Esophagus muscularis mucosa (tissue), 4 donors: ENCODE data around the gene OTULINL. TPM values are rescaled to one million over a fixed set of nuclear protein-coding genes. Genes with fewer than 3 reads are reported as not detected.

Experiments
- DNase-seq: peaks from one replicate; pipeline ENCODE4 v3.0.0-alpha.2; 2017; ENCODE audit errors: extremely low spot score
- H3K27ac ChIP-seq, 4 donors: fragments of 200-600 bp; sonication (generic); replicated peaks in 1 of 4; 1 replicate in 3 of 4; 2 replicates in 1 of 4; pipeline ENCODE4 v1.5.1; 2016 to 2019; ENCODE audit warnings: mild to moderate bottlenecking in 1 of 4
- H3K27me3 ChIP-seq, 4 donors: fragments of 200-600 bp; sonication (generic); one replicate each; pipeline versions ENCODE4 v1.5.1 to v1.6.0; 2016 to 2019
- H3K36me3 ChIP-seq, 4 donors: fragments of 200-600 bp; sonication (generic); one replicate each; pipeline ENCODE4 v1.5.1; 2016 to 2019
- H3K4me1 ChIP-seq, 4 donors: fragments of 200-600 bp; sonication (generic); one replicate each; pipeline ENCODE4 v1.5.1; 2016 to 2019
- H3K4me3 ChIP-seq, 4 donors: fragments of 200-600 bp; sonication (generic); 1 replicate in 2 of 4; 2 replicates in 2 of 4; pipeline ENCODE4 v1.5.1; 2016 to 2019; ENCODE audit warnings: mild to moderate bottlenecking in 4 of 4, moderate library complexity in 1 of 4
- H3K9me3 ChIP-seq, 4 donors: fragments of 200-600 bp; sonication (generic); 1 replicate in 3 of 4; 2 replicates in 1 of 4; pipeline ENCODE4 v1.5.1; 2016 to 2019
- CTCF ChIP-seq, 3 experiments: fragments of 200-600 bp in 2 of 3; fragments of 450-650 bp in 1 of 3; sonication (generic) in 2 of 3; IDR thresholded peaks; one replicate each; pipeline ENCODE4 v1.5.1; 2017 to 2019; ENCODE audit warnings: antibody characterized with exemption in 3 of 3, mild to moderate bottlenecking in 2 of 3, moderate library complexity in 1 of 3
- EP300 ChIP-seq: sonication (generic); formaldehyde crosslinking; IDR thresholded peaks from one replicate; pipeline ENCODE4 v1.6.1; 2017; ENCODE audit warnings: antibody characterized with exemption
- POLR2A ChIP-seq: fragments of 450-650 bp; IDR thresholded peaks from one replicate; pipeline ENCODE4 v1.6.1; 2017; ENCODE audit warnings: antibody characterized with exemption, moderate library complexity, mild to moderate bottlenecking, low read depth
- POLR2AphosphoS5 ChIP-seq, 2 donors: sonication (generic); formaldehyde crosslinking; IDR thresholded peaks; one replicate each; pipeline ENCODE4 v1.6.1; 2017; ENCODE audit warnings: antibody characterized with exemption in 2 of 2
- WGBS: methylation state at CpG from one replicate; pipeline ENCODE4 v1.1.5; 2018; 5-methylcytosine and 5-hydroxymethylcytosine counted together
- intact Hi-C: fragments of 100-400 bp; cut with DNase I; formaldehyde crosslinking; loops from one replicate; pipeline ENCODE4 v1.15.1; 2023
- total RNA-seq, 4 donors: library from RNA; depleted of rRNA; stranded (reverse); fragments of >200 nt; gene quantifications; one replicate each; pipeline versions ENCODE4 v1.1.0 to v1.2.1, GENCODE V29; 2016

The OTULINL gene
- total RNA-seq, 4 donors from 2014 or later = 2.6 to 7.1 (median 5.0) TPM

DNA sequence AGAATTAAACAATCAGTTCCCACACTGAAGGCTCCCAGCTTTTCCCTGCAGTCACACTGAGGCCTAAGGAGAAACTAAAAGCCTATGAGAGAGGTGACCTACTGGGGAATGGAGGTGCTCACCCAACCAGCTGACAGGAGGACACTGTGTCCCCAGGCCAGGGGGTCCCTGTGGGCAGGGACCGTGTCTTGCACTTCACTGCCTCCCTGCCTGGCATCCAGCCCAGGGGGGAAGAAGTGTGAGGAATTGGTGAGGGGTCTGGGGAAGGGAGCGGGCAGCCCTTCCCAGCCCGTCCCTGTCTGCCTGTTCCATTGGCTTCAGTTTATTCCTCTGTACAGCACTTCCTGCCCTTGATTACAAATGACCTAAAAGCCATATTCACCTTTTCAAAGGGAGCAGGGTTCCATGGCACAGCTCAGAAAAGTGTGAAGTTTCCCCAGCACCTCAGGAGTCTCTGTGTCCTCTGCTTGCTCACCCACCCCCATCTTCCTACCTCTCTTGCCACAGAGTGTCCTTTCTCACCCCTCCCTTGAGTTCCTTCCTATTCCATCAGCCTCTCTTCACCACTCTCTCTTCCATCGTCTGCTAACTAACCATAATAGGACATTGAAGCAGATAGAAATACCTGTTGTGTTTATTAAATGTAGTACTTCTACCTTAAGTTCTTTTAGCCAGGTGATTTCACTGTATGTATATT is 12.9 kb downstream of the OTULINL start:
- intact Hi-C loops = no loop called here
- 91% methylated on average over 4 of the region's 4 CpGs for WGBS
- no peak for DNase-seq
- peak overlapping the region in 2 of 4 donors; percentile 38 to 47 for H3K27ac ChIP-seq
- H3K4me3 ChIP-seq = no peak overlapping the region
- no peaks in the 10 kb centered on the region for H3K36me3 ChIP-seq
- H3K4me1 ChIP-seq = no peaks in the 10 kb centered on the region
- no peak for TF ChIP-seq EP300
- no peak for TF ChIP-seq POLR2AphosphoS5 (IDR thresholded peaks at IDR 0.05)
- H3K9me3 ChIP-seq = no peaks in the 10 kb centered on the region
- no peaks in the 10 kb centered on the region for H3K27me3 ChIP-seq

GRCh38 chr5:14595189-14595588 is 13.6 kb downstream of the OTULINL start:
- peak overlapping the region in 1 of 4 donors; percentile 38 for H3K27ac ChIP-seq
- intact Hi-C loops = no loop called here
- 68% methylated on average over 3 of the region's 3 CpGs for WGBS

GRCh38 chr5:14595891-14596290 is 14.3 kb downstream of the OTULINL start:
- Histone ChIP-seq H3K9me3 (no peaks in the 10 kb centered on the region), H3K27ac (no peak overlapping the region), H3K4me1 (no peaks in the 10 kb centered on the region), H3K36me3 (no peaks in the 10 kb centered on the region), H3K27me3 (no peaks in the 10 kb centered on the region), H3K4me3 (no peak overlapping the region)
- TF ChIP-seq CTCF (IDR thresholded peaks at IDR 0.05) (no peak), POLR2A (no peak), POLR2AphosphoS5 (IDR thresholded peaks at IDR 0.05) (no peak), EP300 (no peak)
- WGBS = 50% methylated on average over 1 of the region's 1 CpG
- no peak for DNase-seq
- intact Hi-C loops = no loop called here

More at GRCh38 chr5:14595189-14595588, 13.6 kb downstream of the OTULINL start:
- DNase-seq = no peak
- Histone ChIP-seq H3K4me3 (no peak overlapping the region), H3K36me3 (no peaks in the 10 kb centered on the region), H3K27me3 (no peaks in the 10 kb centered on the region), H3K4me1 (no peaks in the 10 kb centered on the region), H3K9me3 (no peaks in the 10 kb centered on the region)
- TF ChIP-seq EP300 (no peak), POLR2AphosphoS5 (IDR thresholded peaks at IDR 0.05) (no peak), POLR2A (no peak), CTCF (IDR thresholded peaks at IDR 0.05) (no peak)

DNA sequence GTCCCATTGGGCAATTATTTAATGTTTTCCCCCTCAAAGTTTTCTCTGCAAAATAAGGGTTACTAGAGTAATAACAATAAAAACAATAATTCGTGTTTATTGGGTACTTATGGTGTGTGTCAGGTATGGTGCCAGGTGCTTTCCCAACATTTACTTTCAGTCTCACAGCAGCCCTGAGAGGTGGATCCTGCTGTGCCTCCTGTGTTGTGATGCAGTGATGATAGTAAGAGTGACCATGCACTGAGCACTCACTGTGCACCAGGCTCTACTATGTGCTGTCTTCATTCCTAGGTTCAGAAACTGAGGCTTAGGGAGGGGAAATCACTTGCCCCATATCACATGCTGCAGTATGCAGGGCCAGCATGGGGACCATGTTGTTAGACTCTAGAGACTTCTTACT is 15.5 kb downstream of the OTULINL start:
- Histone ChIP-seq H3K27me3 (no peaks in the 10 kb centered on the region), H3K9me3 (no peaks in the 10 kb centered on the region), H3K4me3 (no peak overlapping the region), H3K36me3 (no peaks in the 10 kb centered on the region), H3K27ac (no peak overlapping the region), H3K4me1 (no peaks in the 10 kb centered on the region)
- 86% methylated on average over 1 of the region's 1 CpG for WGBS
- intact Hi-C loops = no loop called here
- TF ChIP-seq POLR2AphosphoS5 (IDR thresholded peaks at IDR 0.05) = no peak
- no peak for TF ChIP-seq EP300
- TF ChIP-seq POLR2A = no peak
- TF ChIP-seq CTCF (IDR thresholded peaks at IDR 0.05) = no peak
- no peak for DNase-seq

DNA sequence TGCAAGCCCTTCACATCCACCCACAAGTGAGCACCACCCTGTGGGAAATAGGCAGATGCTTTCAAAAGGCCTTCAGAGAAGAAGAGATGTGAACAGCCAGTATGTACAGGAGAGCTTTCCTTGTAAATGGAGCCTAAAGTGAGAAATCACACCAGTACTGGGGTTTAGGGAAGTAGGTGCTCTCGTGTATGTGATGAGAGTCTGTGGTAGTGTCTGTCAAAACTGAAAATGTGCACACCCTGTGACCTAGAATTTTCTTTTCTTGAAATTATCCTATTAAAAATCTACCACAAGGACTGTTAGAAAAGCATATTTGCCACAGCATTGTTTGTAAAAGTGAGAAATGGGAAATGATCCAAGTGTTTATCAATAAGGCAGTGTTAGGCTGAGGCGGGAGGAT is 16.6 kb downstream of the OTULINL start:
- no peaks in the 10 kb centered on the region for H3K27me3 ChIP-seq
- 90% methylated on average over 2 of the region's 2 CpGs for WGBS
- TF ChIP-seq CTCF (IDR thresholded peaks at IDR 0.05) (no peak), EP300 (no peak), POLR2A (no peak)
- H3K36me3 ChIP-seq = no peaks in the 10 kb centered on the region
- no peak overlapping the region for H3K27ac ChIP-seq
- H3K9me3 ChIP-seq = no peaks in the 10 kb centered on the region
- no peak overlapping the region for H3K4me3 ChIP-seq
- DNase-seq = no peak
- H3K4me1 ChIP-seq = no peaks in the 10 kb centered on the region
- intact Hi-C loops = no loop called here
